Psoas muscle (tissue), 8 donors: Measurements from ENCODE around the gene CKAP2L. TPM values are rescaled to one million over a fixed set of nuclear protein-coding genes. Genes with fewer than 3 reads are reported as not detected.

ENCODE experiments used
- ATAC-seq, 4 donors: fragments of 200-7000 bp; cut with Tn5 transposase; one replicate each; pipeline ENCODE4 v1.9.1; 2020; ENCODE audit warnings: moderate library complexity in 3 of 4, mild to moderate bottlenecking in 2 of 4
- DNase-seq, 2 donors: peaks; one replicate each; pipeline ENCODE4 v3.0.0-alpha.2; 2020
- H3K27ac ChIP-seq: fragments of 200-600 bp; one replicate; pipeline ENCODE4 v1.8.0; 2022
- H3K27me3 ChIP-seq, 3 donors: fragments of 200-600 bp in 1 of 3; one replicate each; pipeline versions ENCODE4 v1.6.1 to v1.8.0; 2013 to 2022; ENCODE audit warnings: low read length in 2 of 3, mild to moderate bottlenecking in 2 of 3, moderate library complexity in 1 of 3; ENCODE audit not compliant: insufficient read depth in 3 of 3
- H3K36me3 ChIP-seq, 2 donors: fragments of 200-600 bp in 1 of 2; one replicate each; pipeline versions ENCODE4 v1.6.1 to v1.8.0; 2013 to 2022; ENCODE audit warnings: low read depth in 1 of 2, mild to moderate bottlenecking in 1 of 2, moderate library complexity in 1 of 2; ENCODE audit not compliant: insufficient read depth in 1 of 2
- H3K4me1 ChIP-seq: fragments of 200-600 bp; one replicate; pipeline ENCODE4 v1.8.0; 2022
- H3K4me3 ChIP-seq: fragments of 200-600 bp; one replicate; pipeline ENCODE4 v1.8.0; 2022; ENCODE audit warnings: mild to moderate bottlenecking
- H3K9me3 ChIP-seq: fragments of 200-600 bp; one replicate; pipeline ENCODE4 v1.8.0; 2022
- CTCF ChIP-seq: fragments of 200-600 bp; IDR thresholded peaks from one replicate; pipeline ENCODE4 v1.8.0; 2022; ENCODE audit warnings: antibody characterized with exemption
- WGBS, 3 donors: extraction: QIAGEN DNeasy Blood & Tissue Kit; methylation state at CpG; one replicate each; pipeline versions ENCODE4 v1.1.6 to v1.1.7; 2013; 5-methylcytosine and 5-hydroxymethylcytosine counted together
- intact Hi-C, 2 donors: fragments of 100-400 bp; cut with DNase I; formaldehyde crosslinking; loops; one replicate each; pipeline versions ENCODE4 v1.11.0 to v1.14.2; 2022
- polyA plus RNA-seq, 3 donors: library from polyadenylated mRNA; stranded (reverse); fragments of 200-250 nt; gene quantifications; one replicate each; pipeline ENCODE4 v1.2.3, GENCODE V29; 2013
- total RNA-seq, 4 donors: library from RNA; stranded (reverse); fragmentation: NEBNext Ultra II Directional in 2 of 4; extraction: Animal tissue kit (Norgen Biotek cat#: 25700) in 2 of 4; gene quantifications; one replicate each; pipeline versions ENCODE4 v1.2.1 to v1.2.4, GENCODE V29; 2021 to 2023
- donor health status: healthy with polysubstance abuse.
- donor health status: DM: no; HTN: no; CAD: no; lungs with moderate emphysema.
- donor health status: Bipolar disorder and iron deficiency.
- donor health status: healthy.
- donor health status: DM: yes; HTN: yes; CAD: no.
- donor health status: DM: no; HTN: no; CAD: no.
- donor health status: DM: no; HTN: no; CAD: no.
- donor health status: DM: yes; HTN: yes; CAD: no.

CKAP2L gene
- total and polyA plus RNA-seq, 7 donors, result 0.05 to 0.19 (median 0.09) TPM; not detected in 3

- no peak for ATAC-seq
- Histone ChIP-seq H3K4me1 (no peaks in the 10 kb centered on the region), H3K4me3 (no peak overlapping the region), H3K27me3 (no peaks in the 10 kb centered on the region), H3K36me3 (no peaks in the 10 kb centered on the region), H3K9me3 (no peaks in the 10 kb centered on the region), H3K27ac (no peak overlapping the region)
- intact Hi-C loops, result no loop called here
- DNase-seq, result no peak
- no peak for TF ChIP-seq CTCF
- WGBS, 3 donors, result 96% methylated on average over 3 of the region's 3 CpGs
Measured at GRCh38 chr2:112791693-112792230, 27.4 kb upstream of the CKAP2L start.

DNA sequence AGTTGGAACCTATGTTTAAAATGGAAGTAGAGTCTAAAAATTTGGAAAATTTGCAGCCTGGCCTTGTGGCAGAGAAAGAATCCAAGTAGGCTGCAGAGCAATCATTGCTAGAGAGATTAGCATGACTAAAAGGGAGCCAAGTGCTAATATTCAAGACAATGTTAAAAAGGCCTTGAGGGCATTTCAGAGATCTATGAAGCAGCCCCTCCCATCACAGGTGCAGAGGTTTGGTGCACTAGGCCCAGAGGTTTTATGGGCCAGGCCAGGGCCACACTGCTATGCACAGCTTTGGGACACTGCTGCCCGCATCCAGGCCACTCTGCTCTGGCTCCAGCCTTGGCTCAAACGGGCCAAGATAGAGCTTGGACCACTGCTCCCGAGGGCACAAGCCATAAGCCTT, 26.6 kb upstream of the CKAP2L start:
- 85 to 86% (median 85%) methylated on average over 3 of the region's 3 CpGs for WGBS, 3 donors
- Histone ChIP-seq H3K36me3 (no peaks in the 10 kb centered on the region), H3K9me3 (no peaks in the 10 kb centered on the region), H3K4me1 (no peaks in the 10 kb centered on the region), H3K4me3 (no peak overlapping the region), H3K27me3 (no peaks in the 10 kb centered on the region), H3K27ac (no peak overlapping the region)
- no peak for TF ChIP-seq CTCF
- intact Hi-C loops, result no loop called here
- ATAC-seq, result no peak
- DNase-seq, result no peak

DNA sequence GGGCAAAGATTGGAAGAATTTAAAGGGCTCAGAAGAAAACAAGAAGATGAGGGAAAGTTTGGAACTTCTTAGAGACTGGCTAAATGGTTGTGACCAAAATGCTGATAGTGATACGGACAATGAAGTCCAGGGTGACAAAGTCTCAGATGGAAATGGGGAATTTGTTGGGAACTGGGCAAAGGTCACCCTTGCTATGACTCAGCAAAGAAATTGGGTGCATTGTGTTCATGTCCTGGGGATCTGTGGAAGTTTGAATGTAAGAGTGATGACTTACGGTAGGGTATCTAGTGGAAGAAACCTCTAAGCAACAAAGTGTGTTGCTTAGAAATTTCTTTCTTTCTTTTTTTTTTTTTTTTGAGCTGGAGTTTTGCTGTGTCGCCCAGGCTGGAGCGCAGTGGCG, 25.9 kb upstream of the CKAP2L start:
- H3K27ac ChIP-seq, result no peak overlapping the region
- TF ChIP-seq CTCF, result no peak
- no peaks in the 10 kb centered on the region for H3K27me3 ChIP-seq
- H3K4me3 ChIP-seq, result no peak overlapping the region
- intact Hi-C loops, result no loop called here
- H3K36me3 ChIP-seq, result no peaks in the 10 kb centered on the region
- DNase-seq (no peak), ATAC-seq (no peak)
- no peaks in the 10 kb centered on the region for H3K4me1 ChIP-seq
- H3K9me3 ChIP-seq, result no peaks in the 10 kb centered on the region
- 94 to 98% (median 96%) methylated on average over 5 of the region's 5 CpGs for WGBS, 3 donors

DNA sequence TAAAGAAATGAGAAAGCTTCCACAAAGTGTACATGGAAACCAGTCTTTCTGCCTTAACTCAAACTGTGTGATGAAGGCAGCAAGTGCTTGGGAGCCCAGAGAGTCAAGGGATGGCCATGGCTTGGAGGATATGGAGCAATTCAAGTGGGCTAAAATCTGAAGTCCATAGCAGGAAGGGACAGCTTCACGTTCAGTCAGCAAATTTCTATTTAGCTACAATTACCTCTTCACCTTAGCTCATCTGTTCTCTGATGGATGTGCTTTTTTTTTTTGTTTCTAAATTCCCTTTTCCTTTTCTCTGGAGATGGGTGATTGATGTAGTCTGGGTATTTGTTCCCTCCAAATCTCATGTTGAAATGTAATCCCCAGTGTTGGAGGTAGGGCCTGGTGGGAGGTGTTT, 24.8 kb upstream of the CKAP2L start:
- H3K4me1 ChIP-seq, result no peaks in the 10 kb centered on the region
- ATAC-seq (no peak), DNase-seq (no peak)
- no peak overlapping the region for H3K4me3 ChIP-seq
- no peak overlapping the region for H3K27ac ChIP-seq
- no peaks in the 10 kb centered on the region for H3K36me3 ChIP-seq
- 79 to 88% (median 80%) methylated on average over 1 of the region's 1 CpG for whole genome bisulfite sequencing, 3 donors
- intact Hi-C loops, result no loop called here
- H3K27me3 ChIP-seq, result no peaks in the 10 kb centered on the region
- no peak for TF ChIP-seq CTCF
- no peaks in the 10 kb centered on the region for H3K9me3 ChIP-seq

DNA sequence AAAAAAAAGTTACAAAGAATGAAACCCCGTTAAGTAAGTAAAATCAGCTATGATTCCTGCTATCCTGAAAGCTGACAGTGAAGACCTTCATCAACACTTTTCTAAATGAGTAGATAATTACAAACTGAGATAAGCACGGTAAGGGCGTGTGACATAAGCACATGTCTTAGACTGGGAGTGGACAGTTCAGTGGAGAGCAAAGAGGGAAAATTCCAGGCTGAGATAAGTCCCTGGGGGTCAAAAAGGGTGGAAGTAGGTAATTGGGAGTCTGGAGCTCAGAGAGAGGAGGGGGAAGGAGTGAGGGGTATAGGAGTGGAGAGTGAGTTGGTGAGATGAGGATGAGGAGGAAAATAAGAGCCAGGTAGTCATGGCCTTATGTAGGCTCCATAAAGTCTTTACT, 24.2 kb upstream of the CKAP2L start:
- no peak for DNase-seq
- H3K4me1 ChIP-seq, result no peaks in the 10 kb centered on the region
- no peak overlapping the region for H3K27ac ChIP-seq
- no peaks in the 10 kb centered on the region for H3K36me3 ChIP-seq
- H3K27me3 ChIP-seq, result no peaks in the 10 kb centered on the region
- no peak for ATAC-seq
- H3K4me3 ChIP-seq, result no peak overlapping the region
- TF ChIP-seq CTCF, result no peak
- no peaks in the 10 kb centered on the region for H3K9me3 ChIP-seq
- WGBS, 3 donors, result 89 to 98% (median 91%) methylated on average over 3 of the region's 3 CpGs
- intact Hi-C loops, result no loop called here
